HG02623 (cell line): ENCODE measurements around the gene KDM4C.
A peak's percentile ranks its signal among the peaks of the same experiment; 100 is the strongest.

Source experiments
- ATAC-seq: cut with Tn5 transposase; IDR thresholded peaks from one replicate; pipeline ENCODE4 v1.9.1; 2021; ENCODE audit warnings: moderate library complexity; ENCODE audit not compliant: unreplicated experiment

The KDM4C gene

DNA sequence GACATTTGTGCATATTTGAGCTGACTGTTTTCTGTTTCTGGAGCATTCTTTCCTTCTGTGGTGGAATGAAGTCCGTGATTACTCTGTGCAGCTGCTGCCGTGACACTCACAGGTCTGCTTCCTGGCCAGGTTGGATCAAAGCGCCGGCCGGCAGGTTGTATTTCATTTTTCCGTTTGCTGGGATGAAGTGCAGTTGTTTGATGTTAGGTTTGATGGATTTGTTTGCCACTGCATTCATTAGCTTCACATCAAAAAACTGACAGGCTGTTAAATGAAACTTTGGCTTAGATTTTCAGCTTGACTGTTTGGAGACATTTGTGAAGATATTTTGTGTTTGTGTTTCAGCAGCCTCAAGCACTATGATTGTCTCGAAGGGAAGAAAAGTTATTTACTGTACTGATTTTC, 140.1 kb downstream of the KDM4C start:
- ATAC-seq = no peak

DNA sequence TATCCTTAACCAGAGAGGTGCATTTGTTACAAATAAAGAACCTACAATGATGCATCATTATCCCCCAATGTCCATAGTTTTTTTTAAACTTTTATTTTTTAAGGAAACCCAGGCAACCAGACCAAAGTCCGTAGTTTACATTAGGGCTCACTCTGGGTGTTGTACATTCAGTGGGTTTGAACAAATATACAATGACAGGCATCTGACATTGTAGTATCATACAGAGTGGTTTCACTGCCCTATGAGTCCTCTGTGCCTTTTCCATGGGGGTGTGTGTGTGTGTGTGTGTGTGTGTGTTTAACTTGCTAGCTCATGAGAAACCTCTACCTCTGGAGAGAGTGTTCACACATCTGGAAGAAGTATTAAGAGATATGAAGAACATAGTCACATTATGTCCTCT, 141.5 kb downstream of the KDM4C start:
- ATAC-seq = no peak

DNA sequence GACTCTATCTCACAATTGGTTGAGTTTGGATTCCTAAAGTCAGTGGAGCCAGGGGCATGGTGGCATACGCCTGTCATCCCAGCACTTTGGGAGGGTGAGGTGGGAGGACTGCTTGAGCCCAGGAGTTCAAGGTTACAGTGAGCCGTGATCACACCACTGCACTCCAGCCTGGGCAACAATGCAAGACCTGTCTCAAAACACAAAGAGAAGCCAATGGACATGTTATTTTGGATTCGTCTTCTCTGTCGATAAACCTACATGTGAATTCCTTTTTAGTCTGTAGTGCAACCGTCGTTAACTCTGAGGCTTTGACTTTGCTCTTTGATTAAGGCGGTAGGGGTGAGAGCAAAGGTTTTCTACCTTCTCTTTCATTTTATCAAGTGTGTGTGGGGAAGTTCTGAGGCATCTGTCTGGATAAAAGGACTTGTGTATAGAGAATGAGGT, 142.7 kb downstream of the KDM4C start:
- ATAC-seq = no peak

DNA sequence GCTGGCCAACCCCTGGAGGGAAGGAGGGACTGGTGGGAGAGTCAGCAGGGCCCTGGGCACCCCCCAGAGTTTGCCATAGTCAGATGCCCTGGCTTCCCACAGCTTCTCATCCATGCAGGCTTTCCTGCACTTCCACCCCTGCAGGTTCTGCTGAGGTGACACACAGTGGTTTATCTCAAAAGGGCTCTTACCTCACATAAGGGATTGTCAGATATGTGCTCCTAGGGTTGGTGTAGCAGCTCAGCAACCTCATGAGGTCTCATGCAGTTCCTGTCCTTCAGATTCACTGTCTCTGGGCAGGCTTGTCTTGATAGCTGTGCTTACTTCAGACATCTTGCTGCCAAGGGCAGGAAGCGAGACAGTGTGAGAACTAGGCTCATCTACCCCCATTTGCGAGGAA, 143.4 kb downstream of the KDM4C start:
- ATAC-seq = no peak

DNA sequence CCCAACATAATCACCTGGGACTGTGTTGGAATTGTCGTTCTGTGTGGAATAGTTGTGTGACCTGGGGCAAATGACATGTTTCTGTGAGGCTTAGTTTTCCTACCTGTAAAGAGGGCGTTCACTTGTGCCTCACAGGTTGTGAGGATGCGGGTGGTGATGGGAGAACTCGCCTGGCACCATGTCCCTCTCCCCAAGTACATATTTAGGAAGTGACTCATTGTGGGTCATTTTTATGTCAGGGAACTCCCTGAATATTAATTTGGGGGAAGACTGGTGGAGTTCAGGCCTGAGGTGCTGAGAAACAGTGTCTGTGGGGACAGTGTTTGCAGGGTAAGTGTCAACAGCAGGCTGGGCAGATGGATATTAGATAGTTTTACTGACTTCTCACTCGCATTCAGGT, 144.7 kb downstream of the KDM4C start:
- ATAC-seq = no peak

DNA sequence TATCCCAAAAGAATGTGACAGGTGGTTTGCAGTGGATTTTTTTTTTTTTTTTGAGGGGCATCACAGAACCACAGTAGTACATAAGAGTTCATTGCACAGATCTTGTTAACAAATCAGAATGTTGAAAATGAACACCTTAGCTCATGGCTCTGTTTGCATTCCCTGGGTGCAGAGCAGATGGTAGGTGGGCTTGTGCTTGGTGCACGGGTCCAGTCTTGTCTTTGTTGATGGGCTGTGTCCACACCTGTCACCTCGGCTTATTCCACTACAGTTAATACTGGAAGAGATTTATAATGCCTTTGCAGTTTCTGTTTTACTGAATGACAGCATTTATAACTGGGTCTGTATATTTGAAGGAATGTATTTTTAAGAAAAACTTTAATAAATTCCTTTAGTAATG, 146.6 kb downstream of the KDM4C start:
- ATAC-seq = no peak

DNA sequence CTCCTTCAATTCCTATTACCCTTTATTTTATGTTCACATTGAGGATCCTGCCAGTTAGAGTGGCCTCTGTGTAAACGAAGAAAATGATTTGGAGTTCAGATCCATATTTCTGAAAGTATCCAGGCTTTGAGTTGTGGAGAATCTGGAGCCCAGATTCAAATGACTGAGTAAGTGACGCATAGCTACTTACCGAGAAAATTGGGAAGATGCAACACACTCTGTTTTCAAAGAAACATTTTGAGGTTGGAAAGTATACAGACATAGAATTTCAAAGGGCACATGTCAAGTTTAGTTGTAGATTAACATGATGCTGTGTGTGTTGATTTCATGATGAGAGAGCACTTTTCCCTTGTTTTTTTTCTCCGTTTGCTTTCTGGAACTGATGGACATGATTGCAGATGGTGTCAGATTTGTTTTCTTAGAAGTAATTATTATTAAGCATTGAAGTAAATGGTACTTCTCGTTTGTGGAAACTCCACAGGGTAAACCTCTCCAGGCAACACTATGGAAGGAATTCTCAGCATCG, 148.1 kb downstream of the KDM4C start:
- ATAC-seq = no peak

DNA sequence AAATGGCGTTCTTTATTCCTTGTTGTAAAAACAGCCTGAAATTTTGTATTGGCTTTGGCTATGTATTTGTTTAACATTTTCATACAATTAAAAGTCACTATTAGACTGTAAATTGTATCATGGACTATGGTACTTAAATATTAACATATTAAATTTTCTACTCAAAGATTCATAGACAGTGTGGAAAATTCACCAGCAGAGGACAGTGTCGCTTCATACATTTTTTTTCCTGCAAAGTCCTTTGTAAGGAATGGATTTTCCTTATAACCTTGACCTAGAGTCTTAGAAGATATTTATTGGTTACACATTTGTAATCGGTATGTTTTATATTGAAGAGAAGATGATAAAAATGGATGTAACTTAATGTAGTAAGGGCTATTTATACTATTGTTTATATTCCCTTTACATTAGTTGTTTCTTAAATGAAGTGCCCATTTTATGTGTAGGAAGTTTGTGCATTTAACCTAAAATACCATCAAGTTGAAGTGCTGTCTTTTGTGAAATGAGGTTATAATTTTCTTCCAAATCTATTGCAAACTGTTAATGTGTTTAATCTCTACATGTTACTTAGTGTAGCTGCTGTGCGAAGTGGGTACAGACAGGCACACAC, 150.1 kb downstream of the KDM4C start:
- ATAC-seq = no peak

DNA sequence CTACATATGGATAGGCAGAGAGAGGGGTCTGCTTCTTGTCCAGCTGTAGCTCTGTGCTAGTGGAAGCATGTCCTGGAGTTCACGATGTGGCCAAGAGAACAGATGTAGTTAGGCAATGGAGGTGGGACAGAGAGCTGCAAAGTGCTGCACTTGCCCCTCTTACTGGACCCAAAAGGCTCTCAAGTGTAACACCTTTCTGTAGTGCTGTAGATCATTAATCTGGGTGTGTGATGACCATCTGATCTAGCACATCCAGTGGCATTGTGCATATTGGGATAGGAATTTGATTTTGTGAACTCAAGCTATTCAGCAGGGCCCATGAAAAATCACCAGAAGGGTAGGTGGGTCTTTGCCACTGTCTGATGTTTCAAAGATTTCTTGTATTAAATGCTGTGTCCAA, 151.4 kb downstream of the KDM4C start:
- ATAC-seq = no peak

DNA sequence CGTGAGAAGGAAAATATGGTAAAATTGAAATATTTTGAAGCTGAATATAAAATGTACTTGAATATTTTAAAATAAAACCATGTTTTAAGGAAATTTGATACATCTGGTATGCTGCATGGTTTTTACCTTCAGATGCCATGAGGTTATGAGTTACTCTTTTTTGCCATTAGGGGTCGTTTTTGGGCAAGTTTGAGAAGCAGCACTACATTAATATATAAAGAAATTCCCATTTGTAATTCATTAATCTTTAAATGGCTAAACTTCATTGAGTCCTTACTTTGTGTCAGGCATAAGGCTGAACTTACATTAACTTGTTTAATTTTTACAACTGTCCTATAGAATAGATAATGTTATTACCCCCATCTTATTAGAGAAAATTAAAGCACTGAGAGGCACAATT, 152.3 kb downstream of the KDM4C start:
- no peak for ATAC-seq

DNA sequence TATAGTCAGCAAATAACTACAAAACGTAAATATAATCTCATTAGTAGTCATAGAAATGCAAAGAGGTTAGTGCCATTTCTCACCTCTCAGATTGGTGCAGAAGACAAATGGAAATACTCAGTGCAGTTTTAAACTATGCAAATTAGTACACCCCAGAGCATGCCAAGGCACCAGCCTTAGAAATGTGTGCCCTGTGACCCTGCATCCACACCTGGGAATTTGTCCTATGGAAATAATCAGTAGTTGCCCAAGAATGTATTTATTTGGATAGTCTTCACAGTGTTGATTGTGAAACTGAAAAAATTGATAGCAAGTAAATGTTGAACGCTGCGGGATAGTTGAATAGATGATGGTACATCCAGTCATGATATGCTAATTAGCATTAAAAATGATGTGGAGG, 152.7 kb downstream of the KDM4C start:
- ATAC-seq = no peak

DNA sequence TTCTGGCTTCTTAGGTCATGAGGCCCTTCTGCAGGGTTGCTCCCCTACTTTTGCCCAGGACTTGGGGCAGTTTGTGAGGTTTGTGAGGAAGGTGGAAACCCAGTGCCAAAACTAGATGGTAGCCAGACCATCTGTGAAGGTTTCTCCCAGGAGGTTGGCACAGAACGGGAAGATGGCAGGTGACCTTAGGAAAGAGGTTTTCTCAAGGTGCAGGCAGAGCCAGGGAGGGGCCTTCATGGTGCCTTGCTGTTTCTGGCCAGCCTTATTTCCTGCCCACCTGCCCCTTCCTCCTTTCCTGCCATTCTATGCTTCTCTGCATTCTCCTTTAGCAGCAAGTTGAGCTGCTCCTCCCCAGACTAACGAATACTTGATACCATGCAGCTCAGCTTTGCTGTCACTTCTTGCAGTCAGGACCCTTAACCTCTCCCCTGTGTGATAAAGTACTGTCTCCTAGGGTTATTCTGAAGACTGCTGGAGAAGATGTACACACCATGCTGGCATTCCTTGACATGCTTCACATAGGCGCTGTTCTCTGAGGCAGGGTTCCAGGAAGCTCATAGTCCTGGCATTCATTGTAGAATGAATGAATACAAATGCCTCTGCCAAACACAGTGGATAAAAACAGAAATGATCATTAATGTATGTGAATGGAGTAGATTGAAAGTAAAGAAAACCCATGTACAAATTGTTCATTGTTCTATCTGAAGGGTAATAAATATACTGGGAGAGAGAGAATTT, 154.3 kb downstream of the KDM4C start:
- ATAC-seq = no peak

DNA sequence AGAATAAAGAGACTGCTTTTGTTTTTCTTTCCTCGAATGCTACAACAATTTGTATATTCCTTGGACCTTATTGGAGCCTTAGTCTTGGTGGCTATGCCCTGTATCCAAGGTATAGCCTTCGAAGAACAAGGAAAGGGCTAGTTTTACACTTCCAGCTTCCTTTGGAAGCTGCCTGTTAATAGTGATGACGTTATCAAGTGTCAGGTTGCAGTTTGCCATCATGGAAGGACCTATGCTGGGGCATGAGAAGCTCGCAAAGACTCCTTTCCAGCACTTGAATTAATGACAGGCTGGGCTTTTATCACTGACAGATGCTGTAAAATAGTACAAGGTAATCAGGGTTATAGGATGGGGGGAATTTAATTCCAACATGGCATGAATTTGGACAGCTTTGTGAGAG, 157.9 kb downstream of the KDM4C start:
- no peak for ATAC-seq

DNA sequence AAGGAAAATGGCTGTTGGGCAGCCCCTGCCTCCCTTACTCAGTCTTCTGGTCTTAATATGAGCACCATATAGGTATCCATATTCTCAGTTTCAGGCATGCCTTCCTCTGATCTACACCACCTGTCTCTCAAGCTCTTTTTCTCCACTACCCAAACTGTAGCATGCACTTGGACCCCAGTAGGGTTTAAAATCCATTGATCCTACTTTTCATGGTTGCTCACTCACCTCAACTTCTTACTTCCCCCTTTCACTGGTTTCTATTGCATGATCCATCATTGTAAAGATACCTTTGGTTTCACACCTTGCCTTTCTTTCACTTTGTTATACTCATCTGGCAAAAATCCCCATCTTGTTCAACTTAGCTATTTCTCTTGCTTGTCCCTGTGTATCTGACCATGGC, 159.4 kb downstream of the KDM4C start:
- peak; percentile 71 for ATAC-seq

DNA sequence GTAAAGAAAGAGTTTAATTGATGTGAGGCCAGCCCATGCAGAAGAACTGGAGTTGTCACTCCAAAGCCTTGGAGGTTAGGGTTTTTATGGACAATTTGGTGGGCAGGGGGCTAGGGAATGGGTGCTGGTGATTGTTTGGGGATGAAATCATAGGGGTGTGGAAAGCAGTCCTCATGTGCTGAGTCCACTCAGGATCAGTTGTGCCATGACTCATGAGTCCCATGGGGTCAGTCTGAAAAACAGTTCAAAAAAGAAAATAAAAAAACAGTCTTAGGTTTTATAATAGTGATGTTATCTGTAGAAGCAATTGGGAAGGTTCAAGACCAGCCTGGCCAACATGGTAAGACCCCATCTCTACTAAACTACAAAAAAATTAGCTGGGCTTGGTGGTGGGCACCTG, 162.3 kb downstream of the KDM4C start:
- no peak for ATAC-seq

DNA sequence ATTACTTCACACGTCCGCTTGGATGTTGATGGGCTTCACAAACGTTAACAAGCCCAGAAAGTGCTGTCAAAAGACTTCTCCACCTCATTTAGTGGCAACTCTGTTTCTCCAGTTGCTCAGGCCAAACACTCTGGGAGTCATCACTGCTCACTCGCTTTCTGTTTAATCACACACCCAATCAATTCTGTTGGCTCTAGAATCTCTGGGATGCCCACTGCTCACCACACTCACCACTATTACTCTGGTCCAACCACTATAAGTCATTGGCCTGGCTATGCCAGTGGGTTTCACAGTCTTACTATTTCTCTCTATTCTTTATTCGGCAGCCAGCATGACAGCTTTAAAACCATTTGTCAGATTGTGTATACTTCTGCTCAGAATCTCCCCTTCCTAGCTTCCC, 163.5 kb downstream of the KDM4C start:
- no peak for ATAC-seq

DNA sequence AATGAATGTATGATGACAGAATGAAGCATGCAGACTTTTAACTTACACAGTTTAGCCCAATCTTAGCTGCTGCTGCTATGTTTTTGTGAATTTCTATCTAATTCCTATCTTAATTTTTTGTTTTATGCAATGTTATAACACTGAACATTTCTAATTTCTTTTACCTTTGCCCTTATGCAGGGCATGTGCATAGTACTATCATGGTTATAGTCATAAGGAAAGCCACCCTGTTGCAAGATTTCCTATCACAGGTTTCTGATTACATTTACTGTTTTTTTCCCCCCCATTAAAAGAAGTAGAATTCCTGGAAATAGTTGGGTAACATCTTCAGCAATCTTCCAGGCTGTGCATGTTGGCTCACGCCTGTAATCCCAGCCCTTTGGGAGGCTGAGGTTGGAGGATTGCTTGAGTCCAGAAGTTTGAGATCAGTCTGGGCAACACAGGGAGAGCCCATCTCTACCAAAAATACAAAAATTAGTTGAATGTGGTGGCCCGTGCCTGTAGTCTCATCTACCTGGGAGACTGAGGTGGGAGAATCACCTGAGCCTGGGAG, 164.4 kb downstream of the KDM4C start:
- ATAC-seq = no peak

DNA sequence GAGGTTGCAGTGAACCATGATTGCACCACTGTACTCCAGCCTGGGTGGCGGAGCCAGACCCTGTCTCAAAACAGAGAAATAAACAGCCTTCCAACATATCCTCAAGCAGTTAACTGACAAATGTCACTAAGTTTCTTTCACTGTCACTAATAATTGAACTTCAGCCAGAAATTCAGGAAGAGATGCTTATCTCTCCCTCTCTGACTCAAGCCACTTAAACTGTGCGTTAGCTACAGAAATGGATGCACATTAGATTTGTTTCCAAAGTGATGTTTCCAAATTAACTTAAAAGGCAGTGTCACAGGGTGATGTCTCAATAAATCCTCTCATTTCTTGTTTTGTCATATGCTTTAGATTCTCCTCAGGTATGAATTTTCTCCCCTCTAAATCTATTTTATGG, 164.9 kb downstream of the KDM4C start:
- no peak for ATAC-seq

DNA sequence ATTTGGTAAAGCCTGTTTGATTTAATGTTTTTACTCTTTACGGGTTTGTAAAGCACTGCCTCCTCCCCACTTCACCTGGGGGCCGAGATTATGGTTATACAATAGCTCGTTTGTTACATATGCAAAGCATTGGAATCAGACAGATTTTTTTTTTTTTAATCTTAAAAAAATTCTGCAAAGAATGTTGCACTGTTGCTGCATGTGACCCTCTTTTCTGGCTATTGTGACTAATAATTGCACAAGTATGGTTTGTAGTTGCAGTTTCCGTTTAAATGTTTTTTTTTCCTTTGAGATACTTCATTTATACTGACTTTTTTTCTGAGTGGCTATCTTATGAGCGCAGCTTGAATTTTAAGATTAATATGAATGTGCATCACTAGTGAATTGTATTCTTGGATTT, 165.3 kb downstream of the KDM4C start:
- no peak for ATAC-seq

DNA sequence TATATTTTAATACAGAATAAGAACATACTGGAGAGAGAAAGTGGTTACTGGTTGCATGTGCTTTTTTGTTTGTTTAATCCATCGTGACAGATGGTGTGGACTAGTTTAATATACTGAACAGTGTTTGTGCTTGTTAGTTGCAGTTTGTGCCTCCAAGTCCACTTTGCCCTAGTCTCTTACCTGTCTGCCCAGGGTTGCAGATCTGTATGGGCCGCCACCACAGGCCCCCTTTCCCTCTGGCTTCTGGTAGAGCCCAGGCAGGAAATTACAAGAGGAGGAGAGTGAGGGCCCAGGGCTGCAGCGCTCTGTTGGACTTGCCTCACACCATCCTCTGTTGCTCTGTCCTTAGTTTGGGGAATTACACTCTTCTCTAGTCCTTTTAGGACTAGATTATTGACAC, 166.4 kb downstream of the KDM4C start:
- ATAC-seq = no peak

DNA sequence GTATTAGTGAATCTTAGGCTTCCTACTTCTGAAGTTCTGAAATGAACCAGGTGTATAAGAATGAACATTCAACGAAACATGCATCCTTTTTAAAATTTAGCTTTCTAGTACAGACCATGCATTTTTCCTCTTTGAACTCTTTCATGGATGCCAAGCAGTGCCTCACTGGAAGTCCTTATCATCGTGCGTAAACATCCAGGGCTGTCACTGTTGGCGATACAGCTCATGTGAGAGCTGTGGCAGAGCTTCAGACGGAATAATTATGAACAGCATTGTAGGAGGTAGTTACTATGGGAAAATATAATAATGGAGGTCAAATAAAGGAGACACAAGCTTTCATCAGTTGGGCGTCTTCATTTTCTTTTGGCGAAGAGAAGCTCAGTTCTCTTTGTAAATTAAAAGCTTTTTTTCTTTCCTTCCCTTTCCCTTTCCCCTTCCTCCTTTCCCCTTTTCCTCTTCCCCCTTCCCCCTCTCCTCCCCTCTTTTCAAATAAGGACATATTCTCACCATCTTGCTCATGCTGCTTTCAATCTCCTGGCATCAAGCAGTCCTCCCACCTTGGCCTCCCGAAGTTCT, 167.3 kb downstream of the KDM4C start:
- no peak for ATAC-seq

DNA sequence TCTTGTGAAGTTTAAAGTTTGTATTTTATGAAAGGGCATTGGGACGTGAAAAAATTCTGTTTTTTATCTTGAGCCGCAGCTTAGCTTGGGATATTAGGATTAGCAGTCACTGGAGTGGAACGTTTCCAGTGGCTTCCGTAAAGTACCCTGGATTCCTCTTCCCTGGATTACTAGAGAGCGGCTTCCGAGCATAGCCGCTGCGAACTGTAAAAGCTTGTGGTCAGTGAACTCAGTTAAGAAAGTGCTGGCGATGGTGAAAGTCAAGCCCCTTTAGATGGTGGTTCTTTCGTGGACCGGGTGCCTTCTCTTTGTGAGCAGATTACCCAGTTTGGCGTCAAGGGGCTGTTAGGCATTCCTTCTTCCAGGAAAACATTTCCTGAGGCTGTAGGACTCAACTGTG, 168.1 kb downstream of the KDM4C start:
- ATAC-seq = no peak
